K562 (cell line): ENCODE data around the gene EHMT2. TPM values are rescaled to one million over a fixed set of nuclear protein-coding genes. Genes with fewer than 3 reads are reported as not detected.

Experiments used
- ARID4B ChIP-seq: sonication (generic); formaldehyde crosslinking; IDR thresholded peaks from 2 replicates; pipeline ENCODE4 v1.8.0; 2022; ENCODE audit warnings: mild to moderate bottlenecking, missing genetic modification reagents
- BCOR ChIP-seq: fragments of 450-650 bp; IDR thresholded peaks from 2 replicates; pipeline ENCODE4 v1.6.1; 2016
- CCNT2 ChIP-seq: IDR thresholded peaks from 2 replicates; pipeline ENCODE4 v1.6.1; 2011; ENCODE audit warnings: borderline replicate concordance, low read depth, mild to moderate bottlenecking, moderate library complexity, mixed read lengths, low read length; ENCODE audit not compliant: insufficient read length; ENCODE audit errors: extremely low read depth
- DEAF1 ChIP-seq: fragments of 450-650 bp; formaldehyde crosslinking; IDR thresholded peaks from 2 replicates; pipeline ENCODE4 v1.4.0; 2020; ENCODE audit warnings: mild to moderate bottlenecking, moderate library complexity
- EGR1 ChIP-seq: fragments of 450-650 bp; conservative IDR thresholded peaks from 2 replicates; pipeline ENCODE4 v1.6.1; 2017; ENCODE audit warnings: mild to moderate bottlenecking
- GABPA ChIP-seq: fragments of 200-800 bp; sonication (Bioruptor generic); conservative IDR thresholded peaks from 2 replicates; pipeline ENCODE4 v1.6.1; 2016; ENCODE audit warnings: low read depth, missing genetic modification characterization, missing compliant biosample characterization
- MECOM ChIP-seq: fragments of 250-450 bp; sonication (Bioruptor Pico); IDR thresholded peaks from 2 replicates; pipeline ENCODE4 v1.8.0; 2022; ENCODE audit warnings: inconsistent platforms
- NCOA4 ChIP-seq: fragments of 450-650 bp; IDR thresholded peaks from 2 replicates; pipeline ENCODE4 v1.6.1; 2018; ENCODE audit warnings: mild to moderate bottlenecking; ENCODE audit not compliant: partially characterized antibody
- NR3C1 ChIP-seq: sonication (generic); formaldehyde crosslinking; IDR thresholded peaks from 2 replicates; pipeline ENCODE4 v1.8.1; 2022; ENCODE audit warnings: missing genetic modification reagents
- NUFIP1 ChIP-seq: fragments of 450-650 bp; IDR thresholded peaks from 2 replicates; pipeline ENCODE4 v1.6.1; 2018; ENCODE audit not compliant: partially characterized antibody
- SRSF1 ChIP-seq: fragments of 200-400 bp; formaldehyde crosslinking; IDR thresholded peaks from 2 replicates; pipeline ENCODE4 v1.6.1; 2017; ENCODE audit warnings: mild to moderate bottlenecking, low read depth, low read length, moderate library complexity
- TEAD2 ChIP-seq: fragments of 450-650 bp; IDR thresholded peaks from 2 replicates; pipeline ENCODE4 v1.6.1; 2016; ENCODE audit warnings: missing genetic modification characterization, control low read depth, missing compliant biosample characterization
- TFE3 ChIP-seq: fragments of 450-650 bp; formaldehyde crosslinking; IDR thresholded peaks from 2 replicates; pipeline ENCODE4 v1.4.0; 2020; ENCODE audit warnings: mild to moderate bottlenecking, mixed read lengths
- THAP7 ChIP-seq: fragments of 250-450 bp; sonication (Bioruptor Pico); IDR thresholded peaks from 2 replicates; pipeline ENCODE4 v1.5.0; 2021
- ZNF77 ChIP-seq: fragments of 250-450 bp; sonication (Bioruptor Pico); IDR thresholded peaks from 2 replicates; pipeline ENCODE4 v1.5.0; 2020
- polyA plus RNA-seq, 8 experiments: library from polyadenylated mRNA; depleted of rRNA in 4 of 8; stranded (reverse) in 5 of 8; unstranded in 3 of 8; fragments of >200 nt; fragmentation: Nextera tagmentation in 2 of 8; fragmentation: Illumina TruSeq in 1 of 8; extraction: Ambion mirVana in 2 of 8; extraction: Trizol in 1 of 8; gene quantifications; 2 replicates each; pipeline versions ENCODE4 v1.2.1 to v1.2.3, GENCODE V29; 2011 to 2014; ENCODE audit warnings: inconsistent platforms in 1 of 8, missing spikeins in 1 of 8
- total RNA-seq, 7 experiments: library from RNA; depleted of rRNA in 6 of 7; stranded (reverse); fragments of >200 nt in 6 of 7; fragmentation: Illumina TruSeq in 2 of 7; extraction: Trizol in 2 of 7; gene quantifications; 2 replicates each; pipeline versions ENCODE4 v1.2.1 to v1.2.3, GENCODE V29; 2011 to 2021; ENCODE audit warnings: low replicate concordance in 1 of 7

The EHMT2 gene
- total and polyA plus RNA-seq, 9 of the 15 experiments (the other 6 are each of a cell fraction or from before 2014, with no cell fraction given), result 2.1 to 63.8 (median 38.5) TPM

GRCh38 chr6:31862344-31863235, 34.9 kb downstream of the EHMT2 start, which contains the start of gene NEU1 (continued):
- 0 out of 2 replicates have a peak, but pooled peaks have one; percentile 35 for TF ChIP-seq DEAF1
- no peak for TF ChIP-seq NUFIP1
- TF ChIP-seq ZNF77, result no peak
- TF ChIP-seq SRSF1, result no peak
- TF ChIP-seq EGR1, result 0 out of 2 replicates have a peak, but pooled peaks have one; percentile 14
- TF ChIP-seq NR3C1 (CRISPR knock-in tag), result no peak; the same call in 1 of the 2 replicates
- TF ChIP-seq THAP7 (CRISPR knock-in tag), result peak; percentile 91; the same call in 1 of the 2 replicates
- TF ChIP-seq BCOR, result peak; percentile 64
- peak; percentile 78 for TF ChIP-seq GABPA
- TF ChIP-seq NCOA4, result no peak
- peak; percentile 61 for TF ChIP-seq CCNT2
- no peak for TF ChIP-seq TEAD2 (tag)
- 0 out of 2 replicates have a peak, but pooled peaks have one; percentile 57 for TF ChIP-seq MECOM
- peak; percentile 99 for TF ChIP-seq TFE3
- TF ChIP-seq ARID4B (CRISPR knock-in tag), result peak; percentile 99
